PFSK-1 (cell line): ENCODE data around the gene SLC9A2.

ENCODE experiments used
- FOXP2 ChIP-seq: optimal IDR thresholded peaks from 2 replicates; pipeline ENCODE3; 2011; ENCODE audit warnings: borderline replicate concordance, control low read depth, inconsistent platforms; ENCODE audit not compliant: insufficient read depth; ENCODE audit errors: extremely low read length, extremely low read depth
- POLR2AphosphoS5 ChIP-seq: IDR thresholded peaks from 2 replicates; pipeline ENCODE4 v1.6.1; 2012; ENCODE audit warnings: low read depth, mild to moderate bottlenecking, control low read depth, low read length, moderate library complexity
- SIN3A ChIP-seq: IDR thresholded peaks from 2 replicates; pipeline ENCODE4 v1.6.1; 2012; ENCODE audit warnings: mild to moderate bottlenecking, low read length, moderate library complexity, borderline replicate concordance; ENCODE audit not compliant: insufficient read depth
- TAF1 ChIP-seq: IDR thresholded peaks from 2 replicates; pipeline ENCODE4 v1.6.1; 2012; ENCODE audit warnings: low read length, control low read depth, borderline replicate concordance; ENCODE audit not compliant: insufficient read depth
- TF ChIP-seq, protein P1 (sequence below), 2 experiments: IDR thresholded peaks; 2 replicates each; pipeline versions ENCODE4 v1.6.1 to v1.8.0; 2011 to 2012; ENCODE audit warnings: low read depth in 2 of 2, low read length in 2 of 2, control low read depth in 1 of 2, inconsistent platforms in 1 of 2, mild to moderate bottlenecking in 1 of 2, moderate library complexity in 1 of 2; ENCODE audit not compliant: insufficient read depth in 1 of 2

Gene SLC9A2

DNA sequence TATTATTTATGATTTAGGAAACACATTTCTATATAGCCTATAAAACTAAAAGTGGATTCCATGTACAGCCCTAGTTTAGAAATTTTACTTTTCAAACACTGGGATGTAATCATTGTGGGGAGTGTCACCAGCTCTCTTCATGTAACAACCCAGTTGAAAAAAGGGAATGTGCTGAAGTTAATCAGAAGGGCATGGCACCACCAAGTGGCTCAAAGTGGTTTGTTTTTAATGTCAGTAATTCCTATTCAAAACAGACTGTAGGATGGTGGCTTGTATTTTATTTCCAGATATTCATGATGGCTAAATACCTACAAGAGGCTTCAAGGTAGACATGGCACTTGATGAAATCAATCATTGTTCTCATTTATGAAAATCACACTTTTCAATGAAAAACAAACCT, 84.4 kb downstream of the SLC9A2 start:
- TF ChIP-seq SIN3A (no peak), FOXP2 (no peak), POLR2AphosphoS5 (no peak), TAF1 (no peak)
- TF ChIP-seq, protein P1, sequence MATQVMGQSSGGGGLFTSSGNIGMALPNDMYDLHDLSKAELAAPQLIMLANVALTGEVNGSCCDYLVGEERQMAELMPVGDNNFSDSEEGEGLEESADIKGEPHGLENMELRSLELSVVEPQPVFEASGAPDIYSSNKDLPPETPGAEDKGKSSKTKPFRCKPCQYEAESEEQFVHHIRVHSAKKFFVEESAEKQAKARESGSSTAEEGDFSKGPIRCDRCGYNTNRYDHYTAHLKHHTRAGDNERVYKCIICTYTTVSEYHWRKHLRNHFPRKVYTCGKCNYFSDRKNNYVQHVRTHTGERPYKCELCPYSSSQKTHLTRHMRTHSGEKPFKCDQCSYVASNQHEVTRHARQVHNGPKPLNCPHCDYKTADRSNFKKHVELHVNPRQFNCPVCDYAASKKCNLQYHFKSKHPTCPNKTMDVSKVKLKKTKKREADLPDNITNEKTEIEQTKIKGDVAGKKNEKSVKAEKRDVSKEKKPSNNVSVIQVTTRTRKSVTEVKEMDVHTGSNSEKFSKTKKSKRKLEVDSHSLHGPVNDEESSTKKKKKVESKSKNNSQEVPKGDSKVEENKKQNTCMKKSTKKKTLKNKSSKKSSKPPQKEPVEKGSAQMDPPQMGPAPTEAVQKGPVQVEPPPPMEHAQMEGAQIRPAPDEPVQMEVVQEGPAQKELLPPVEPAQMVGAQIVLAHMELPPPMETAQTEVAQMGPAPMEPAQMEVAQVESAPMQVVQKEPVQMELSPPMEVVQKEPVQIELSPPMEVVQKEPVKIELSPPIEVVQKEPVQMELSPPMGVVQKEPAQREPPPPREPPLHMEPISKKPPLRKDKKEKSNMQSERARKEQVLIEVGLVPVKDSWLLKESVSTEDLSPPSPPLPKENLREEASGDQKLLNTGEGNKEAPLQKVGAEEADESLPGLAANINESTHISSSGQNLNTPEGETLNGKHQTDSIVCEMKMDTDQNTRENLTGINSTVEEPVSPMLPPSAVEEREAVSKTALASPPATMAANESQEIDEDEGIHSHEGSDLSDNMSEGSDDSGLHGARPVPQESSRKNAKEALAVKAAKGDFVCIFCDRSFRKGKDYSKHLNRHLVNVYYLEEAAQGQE (IDR thresholded peaks at IDR 0.05; ENCODE audit: insufficient read depth in 1 of 2, low read depth in 2 of 2, low read length in 2 of 2) = no peak

DNA sequence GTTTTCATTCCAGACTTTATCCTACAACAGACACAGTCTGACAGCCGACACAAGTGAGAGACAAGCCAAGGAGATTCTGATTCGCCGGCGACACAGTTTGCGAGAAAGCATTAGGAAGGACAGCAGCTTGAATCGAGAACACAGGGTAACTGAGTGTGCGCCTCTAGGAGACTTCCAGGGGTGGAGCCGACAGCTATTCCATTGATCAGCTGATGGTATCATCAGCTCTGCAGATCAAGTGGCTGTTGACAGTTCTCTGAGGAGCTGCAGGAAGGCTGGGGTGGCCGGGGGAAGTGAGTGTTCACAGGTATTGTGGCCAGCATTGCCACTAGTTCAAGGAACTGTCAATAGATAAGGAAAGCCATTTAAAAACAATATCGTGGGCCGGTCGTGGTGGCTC, 85.2 kb downstream of the SLC9A2 start:
- TF ChIP-seq TAF1 (no peak), POLR2AphosphoS5 (no peak), FOXP2 (no peak), SIN3A (no peak)
- TF ChIP-seq, protein P1 (IDR thresholded peaks at IDR 0.05; ENCODE audit: insufficient read depth in 1 of 2, low read depth in 2 of 2, low read length in 2 of 2) = no peak

DNA sequence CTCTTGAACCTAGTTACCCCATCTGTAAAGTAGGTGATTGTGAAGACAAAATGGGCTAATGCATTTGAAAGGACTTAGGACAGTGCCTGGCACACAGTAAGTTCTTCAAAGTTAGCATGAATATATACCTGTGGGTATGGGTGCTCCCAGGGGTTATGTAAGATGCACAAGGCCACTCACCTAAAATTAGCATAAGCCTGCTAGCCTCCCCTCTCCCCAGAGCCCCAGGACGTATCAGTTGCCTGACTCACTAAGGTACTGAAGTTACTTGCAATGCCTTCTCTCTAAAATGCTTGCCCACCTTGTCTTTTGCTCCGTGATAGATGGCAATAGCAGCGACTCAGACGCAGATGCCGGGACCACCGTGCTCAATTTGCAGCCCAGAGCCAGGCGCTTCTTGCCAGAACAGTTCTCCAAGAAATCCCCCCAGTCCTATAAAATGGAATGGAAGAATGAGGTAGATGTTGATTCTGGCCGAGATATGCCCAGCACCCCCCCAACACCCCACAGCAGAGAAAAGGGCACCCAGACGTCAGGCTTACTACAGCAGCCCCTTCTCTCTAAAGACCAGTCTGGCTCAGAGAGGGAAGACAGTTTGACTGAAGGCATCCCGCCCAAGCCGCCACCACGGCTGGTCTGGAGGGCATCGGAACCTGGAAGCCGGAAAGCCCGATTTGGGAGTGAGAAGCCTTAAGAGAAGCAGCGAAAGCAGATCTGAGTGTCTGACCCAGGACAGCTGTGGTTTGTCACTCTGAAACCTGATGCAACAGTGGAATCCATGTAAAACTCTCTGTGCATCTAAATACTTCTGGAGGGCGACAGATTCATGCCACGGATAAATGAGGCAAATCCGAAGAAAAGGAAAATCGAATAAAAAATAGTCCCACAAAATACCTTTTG, 88.7 kb downstream of the SLC9A2 start:
- TF ChIP-seq POLR2AphosphoS5 (no peak), SIN3A (no peak), TAF1 (no peak)
- TF ChIP-seq, protein P1 (IDR thresholded peaks at IDR 0.05; ENCODE audit: insufficient read depth in 1 of 2, low read depth in 2 of 2, low read length in 2 of 2) = no peak

DNA sequence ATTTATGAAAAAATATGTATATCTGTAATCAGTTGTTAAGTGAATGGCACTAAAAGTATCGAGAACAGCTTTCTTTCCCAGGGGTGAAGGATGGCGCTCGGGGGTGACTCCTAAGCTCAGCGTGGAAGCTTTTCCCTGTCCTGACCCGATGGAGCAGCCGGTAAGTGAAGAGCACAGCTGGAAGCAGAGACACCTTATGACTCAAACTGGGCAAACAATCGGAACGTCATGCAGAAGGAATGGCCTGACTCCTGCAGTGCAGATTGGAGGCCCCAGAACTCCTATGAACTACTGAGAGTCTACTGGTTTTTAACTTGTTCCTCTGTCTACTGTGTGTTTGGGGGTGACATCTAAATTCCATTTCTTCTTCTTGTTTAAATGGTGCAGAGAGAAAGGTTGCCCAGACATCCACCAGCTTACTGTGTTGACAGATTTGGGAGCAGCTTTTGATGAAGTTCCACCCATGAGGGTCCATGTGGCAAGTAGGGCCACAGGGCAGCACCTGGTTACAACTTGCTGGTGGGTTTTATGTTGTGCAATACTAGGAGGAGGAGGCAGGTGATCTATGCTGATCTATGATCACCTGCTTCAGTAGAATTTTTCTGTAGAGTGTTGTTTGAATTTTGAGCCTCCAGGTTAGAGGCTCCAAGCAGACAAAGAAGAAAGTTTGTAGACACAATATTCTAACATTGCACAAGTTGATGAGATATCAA, 89.7 kb downstream of the SLC9A2 start:
- TF ChIP-seq POLR2AphosphoS5 = no peak
- no peak for TF ChIP-seq TAF1
- TF ChIP-seq, protein P1 (IDR thresholded peaks at IDR 0.05; ENCODE audit: insufficient read depth in 1 of 2, low read depth in 2 of 2, low read length in 2 of 2) = no peak
- TF ChIP-seq FOXP2 = no peak
- TF ChIP-seq SIN3A = no peak
